GM10248 (cell line): Measurements from ENCODE around the gene ZBTB7C.

ENCODE experiments used
- CTCF ChIA-PET: fragments of 300-600 bp; sonication (Branson Sonifier 250); formaldehyde crosslinking; extraction: SDS; loops from one replicate; lab custom pipeline; 2021; ENCODE audit warnings: antibody characterized with exemption; lab: Yijun Ruan, JAX
- POLR2A ChIA-PET: fragments of 350-650 bp; sonication (Branson Sonifier 250); formaldehyde crosslinking; extraction: SDS; loops from one replicate; lab custom pipeline; 2020; ENCODE audit warnings: antibody characterized with exemption; lab: Yijun Ruan, JAX
- DNase-seq: peaks from one replicate; pipeline ENCODE4 v3.0.0; 2012; ENCODE audit errors: extremely low spot score
- TF ChIP-seq, protein P1 (sequence below): IDR thresholded peaks from 2 replicates; pipeline ENCODE4 v1.5.1; 2012; ENCODE audit warnings: mild to moderate bottlenecking, low read depth; ENCODE audit errors: extremely low read depth, missing control alignments, control extremely low read depth

ZBTB7C gene

GRCh38 chr18:48250362-48250907 lies 158.7 kb downstream of the ZBTB7C start:
- DNase-seq, result no peak
- ChIA-PET CTCF (interaction anchor here (1.6 kb wide), 1 partner anchor 41 kb away, joined by 3 read pairs; no protein-coding TSS in a partner anchor), POLR2A (no interaction called here)
- TF ChIP-seq, protein P1, sequence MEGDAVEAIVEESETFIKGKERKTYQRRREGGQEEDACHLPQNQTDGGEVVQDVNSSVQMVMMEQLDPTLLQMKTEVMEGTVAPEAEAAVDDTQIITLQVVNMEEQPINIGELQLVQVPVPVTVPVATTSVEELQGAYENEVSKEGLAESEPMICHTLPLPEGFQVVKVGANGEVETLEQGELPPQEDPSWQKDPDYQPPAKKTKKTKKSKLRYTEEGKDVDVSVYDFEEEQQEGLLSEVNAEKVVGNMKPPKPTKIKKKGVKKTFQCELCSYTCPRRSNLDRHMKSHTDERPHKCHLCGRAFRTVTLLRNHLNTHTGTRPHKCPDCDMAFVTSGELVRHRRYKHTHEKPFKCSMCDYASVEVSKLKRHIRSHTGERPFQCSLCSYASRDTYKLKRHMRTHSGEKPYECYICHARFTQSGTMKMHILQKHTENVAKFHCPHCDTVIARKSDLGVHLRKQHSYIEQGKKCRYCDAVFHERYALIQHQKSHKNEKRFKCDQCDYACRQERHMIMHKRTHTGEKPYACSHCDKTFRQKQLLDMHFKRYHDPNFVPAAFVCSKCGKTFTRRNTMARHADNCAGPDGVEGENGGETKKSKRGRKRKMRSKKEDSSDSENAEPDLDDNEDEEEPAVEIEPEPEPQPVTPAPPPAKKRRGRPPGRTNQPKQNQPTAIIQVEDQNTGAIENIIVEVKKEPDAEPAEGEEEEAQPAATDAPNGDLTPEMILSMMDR, result no peak

- CTCF ChIA-PET, result interaction anchor here (1.4 kb wide), 1 partner anchor 67 kb away, joined by 4 read pairs; no protein-coding TSS in a partner anchor
- POLR2A ChIA-PET, result no interaction called here
- DNase-seq, result no peak
- TF ChIP-seq, protein P1, result no peak
These were observed 159.3 kb downstream of the ZBTB7C start for GRCh38 chr18:48249854-48250253.

GRCh38 chr18:48244530-48244929 lies 164.7 kb downstream of the ZBTB7C start:
- TF ChIP-seq, protein P1, result no peak
- no peak for DNase-seq
- ChIA-PET CTCF (no interaction called here), POLR2A (no interaction called here)

DNA sequence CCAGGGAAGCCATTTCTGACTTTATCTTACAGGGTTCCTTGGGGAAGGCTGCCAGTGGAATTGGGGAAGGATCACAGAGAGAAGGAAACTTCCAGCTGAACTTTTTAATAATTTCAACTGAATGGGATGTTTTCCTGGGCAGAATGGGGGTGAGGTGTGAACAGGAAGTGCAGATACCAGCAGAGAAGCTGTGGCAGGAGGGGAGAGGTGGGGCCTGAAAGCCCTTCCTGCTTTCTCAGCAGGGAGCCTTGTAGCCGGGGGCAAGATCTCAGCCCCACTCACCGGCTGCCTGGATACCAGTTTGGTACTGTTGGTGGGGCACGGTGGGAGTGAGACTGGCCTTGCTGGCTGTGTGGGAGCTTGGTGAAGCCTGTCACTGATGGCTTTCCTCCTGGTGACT lies 170.5 kb downstream of the ZBTB7C start:
- POLR2A ChIA-PET, result no interaction called here
- CTCF ChIA-PET, result no interaction called here
- TF ChIP-seq, protein P1, result no peak
- no peak for DNase-seq

- POLR2A ChIA-PET, result no interaction called here
- TF ChIP-seq, protein P1, result no peak
- no peak for DNase-seq
- CTCF ChIA-PET, result no interaction called here
These were observed 171.0 kb downstream of the ZBTB7C start for GRCh38 chr18:48238206-48238605.

- POLR2A ChIA-PET, result no interaction called here
- TF ChIP-seq, protein P1, result no peak
- CTCF ChIA-PET, result interaction anchor here (1.3 kb wide), 1 partner anchor 18 kb away, joined by 3 read pairs; no protein-coding TSS in a partner anchor
- no peak for DNase-seq
These were observed 172.4 kb downstream of the ZBTB7C start for GRCh38 chr18:48236822-48237221.
